Astrocyte (in vitro differentiated cells and primary cell): ENCODE measurements around the gene SLC39A10.

ENCODE experiments used
- EZH2 ChIP-seq: IDR thresholded peaks from 2 replicates; pipeline ENCODE4 v1.6.1; 2012; ENCODE audit warnings: mild to moderate bottlenecking, low read length, inconsistent platforms; ENCODE audit not compliant: insufficient read depth
- TF ChIP-seq, protein P1 (sequence below): IDR thresholded peaks from 2 replicates; pipeline ENCODE4 v1.5.1; 2011; ENCODE audit warnings: low read depth, mild to moderate bottlenecking, inconsistent platforms, low read length, moderate library complexity; ENCODE audit not compliant: insufficient read depth

DNA sequence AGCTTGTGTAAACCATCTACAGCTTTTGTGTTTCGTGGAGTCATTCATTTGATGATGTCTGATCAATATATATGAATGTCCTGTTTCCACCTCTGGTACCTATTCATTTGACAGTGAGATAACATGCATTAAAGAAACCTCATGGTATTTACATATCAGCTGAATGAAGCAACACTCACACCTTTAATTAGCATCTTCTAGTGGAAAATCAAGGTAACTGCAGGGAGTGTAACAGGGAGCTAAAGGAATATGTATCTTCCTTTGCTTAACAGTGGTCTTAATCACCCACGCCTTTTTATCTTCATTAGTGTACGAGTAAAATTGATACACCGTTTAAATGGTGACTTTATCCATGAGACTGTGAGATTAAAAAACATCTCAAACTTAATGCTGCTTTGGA lies 15.6 kb downstream of the SLC39A10 start:
- TF ChIP-seq, protein P1, sequence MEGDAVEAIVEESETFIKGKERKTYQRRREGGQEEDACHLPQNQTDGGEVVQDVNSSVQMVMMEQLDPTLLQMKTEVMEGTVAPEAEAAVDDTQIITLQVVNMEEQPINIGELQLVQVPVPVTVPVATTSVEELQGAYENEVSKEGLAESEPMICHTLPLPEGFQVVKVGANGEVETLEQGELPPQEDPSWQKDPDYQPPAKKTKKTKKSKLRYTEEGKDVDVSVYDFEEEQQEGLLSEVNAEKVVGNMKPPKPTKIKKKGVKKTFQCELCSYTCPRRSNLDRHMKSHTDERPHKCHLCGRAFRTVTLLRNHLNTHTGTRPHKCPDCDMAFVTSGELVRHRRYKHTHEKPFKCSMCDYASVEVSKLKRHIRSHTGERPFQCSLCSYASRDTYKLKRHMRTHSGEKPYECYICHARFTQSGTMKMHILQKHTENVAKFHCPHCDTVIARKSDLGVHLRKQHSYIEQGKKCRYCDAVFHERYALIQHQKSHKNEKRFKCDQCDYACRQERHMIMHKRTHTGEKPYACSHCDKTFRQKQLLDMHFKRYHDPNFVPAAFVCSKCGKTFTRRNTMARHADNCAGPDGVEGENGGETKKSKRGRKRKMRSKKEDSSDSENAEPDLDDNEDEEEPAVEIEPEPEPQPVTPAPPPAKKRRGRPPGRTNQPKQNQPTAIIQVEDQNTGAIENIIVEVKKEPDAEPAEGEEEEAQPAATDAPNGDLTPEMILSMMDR = no peak
- no peak for TF ChIP-seq EZH2
